Endothelial cell of umbilical vein (primary cell): ENCODE measurements around the gene CAMTA1.

Source experiments
- CTCF ChIP-seq, 2 donors: IDR thresholded peaks; 1 replicate in 1 of 2; 2 replicates in 1 of 2; pipeline ENCODE4 v1.5.1; 2011; ENCODE audit warnings: low read length in 2 of 2, mild to moderate bottlenecking in 2 of 2, moderate library complexity in 2 of 2, control low read depth in 1 of 2, inconsistent platforms in 1 of 2, low read depth in 1 of 2; ENCODE audit not compliant: insufficient read depth in 1 of 2; ENCODE audit errors: extremely low read depth in 1 of 2
- EZH2 ChIP-seq: IDR thresholded peaks from 2 replicates; pipeline ENCODE4 v1.6.1; 2012; ENCODE audit warnings: borderline replicate concordance, low read depth, mild to moderate bottlenecking, moderate library complexity, low read length, inconsistent platforms; ENCODE audit not compliant: severe bottlenecking
- FOS ChIP-seq: IDR thresholded peaks from 2 replicates; pipeline ENCODE4 v1.6.1; 2011; ENCODE audit warnings: mild to moderate bottlenecking, low read length, moderate library complexity, borderline replicate concordance; ENCODE audit not compliant: insufficient read depth
- GATA2 ChIP-seq: IDR thresholded peaks from 2 replicates; pipeline ENCODE4 v1.7.0; 2011; ENCODE audit warnings: low read depth, mild to moderate bottlenecking, moderate library complexity, mixed read lengths, low read length; ENCODE audit not compliant: insufficient read length, insufficient read depth
- JUN ChIP-seq: IDR thresholded peaks from 2 replicates; pipeline ENCODE4 v1.6.1; 2011; ENCODE audit warnings: borderline replicate concordance, low read depth; ENCODE audit not compliant: insufficient read length, insufficient read depth
- MAX ChIP-seq: IDR thresholded peaks from 2 replicates; pipeline ENCODE4 v1.6.1; 2011; ENCODE audit not compliant: insufficient read depth, insufficient read length
- MYC ChIP-seq: IDR thresholded peaks from one replicate; pipeline ENCODE4 v1.6.1; 2011; ENCODE audit warnings: mild to moderate bottlenecking, low read depth, low read length
- POLR2A ChIP-seq: IDR thresholded peaks from 2 replicates; pipeline ENCODE4 v1.6.1; 2012; ENCODE audit warnings: low read depth, mild to moderate bottlenecking, control low read depth, low read length
- POLR2AphosphoS5 ChIP-seq: IDR thresholded peaks from 2 replicates; pipeline ENCODE4 v1.6.1; 2012; ENCODE audit warnings: low read depth, mild to moderate bottlenecking, control low read depth, low read length, moderate library complexity; ENCODE audit not compliant: insufficient read depth

GRCh38 chr1:7008975-7009740 lies 223.9 kb downstream of the CAMTA1 start:
- TF ChIP-seq CTCF (IDR thresholded peaks at IDR 0.05; ENCODE audit: extremely low read depth in 1 of 2, insufficient read depth in 1 of 2, low read depth in 1 of 2, low read length in 2 of 2) = no peak
- no peak for TF ChIP-seq POLR2A
- no peak for TF ChIP-seq MAX
- TF ChIP-seq EZH2 = no peak
- no peak for TF ChIP-seq JUN
- TF ChIP-seq GATA2 = no peak
- no peak for TF ChIP-seq POLR2AphosphoS5
- no peak for TF ChIP-seq MYC
- TF ChIP-seq FOS = no peak
